Activated CD4-positive, alpha-beta T cell treated with anti-CD3 and anti-CD28 coated beads, Interleukin-2, amount 10 ng/mL, durations not matched to agents 24 days and 14 days (primary cell): ENCODE data around the gene PRPF19. TPM values are rescaled to one million over a fixed set of nuclear protein-coding genes. Genes with fewer than 3 reads are reported as not detected.

Experiments
- DNase-seq: peaks from one replicate; pipeline ENCODE4 v3.0.0; 2022
- H3K27ac Mint-ChIP-seq: one replicate; pipeline ENCODE4 v1.8.0; 2022; ENCODE audit warnings: mild to moderate bottlenecking, mixed read lengths
- H3K27me3 Mint-ChIP-seq: one replicate; pipeline ENCODE4 v1.8.0; 2022; ENCODE audit warnings: mixed read lengths
- H3K36me3 Mint-ChIP-seq: one replicate; pipeline ENCODE4 v1.8.0; 2022; ENCODE audit warnings: low read depth, mild to moderate bottlenecking, mixed read lengths
- H3K4me1 Mint-ChIP-seq: one replicate; pipeline ENCODE4 v1.8.0; 2021; ENCODE audit warnings: mixed read lengths
- H3K4me3 Mint-ChIP-seq: one replicate; pipeline ENCODE4 v1.8.0; 2022; ENCODE audit warnings: mild to moderate bottlenecking, moderate library complexity, mixed read lengths
- H3K9me3 Mint-ChIP-seq: one replicate; pipeline ENCODE4 v1.8.0; 2021; ENCODE audit warnings: mixed read lengths
- intact Hi-C: fragments of 100-400 bp; cut with micrococcal nuclease; formaldehyde crosslinking; loops from one replicate; pipeline ENCODE4 v1.15.1; 2023
- total RNA-seq: library from RNA; stranded (reverse); gene quantifications from 2 replicates; pipeline ENCODE4 v1.2.3, GENCODE V29; 2022

Gene PRPF19
- total RNA-seq, 1 donor from 2014 or later: 219 TPM

DNA sequence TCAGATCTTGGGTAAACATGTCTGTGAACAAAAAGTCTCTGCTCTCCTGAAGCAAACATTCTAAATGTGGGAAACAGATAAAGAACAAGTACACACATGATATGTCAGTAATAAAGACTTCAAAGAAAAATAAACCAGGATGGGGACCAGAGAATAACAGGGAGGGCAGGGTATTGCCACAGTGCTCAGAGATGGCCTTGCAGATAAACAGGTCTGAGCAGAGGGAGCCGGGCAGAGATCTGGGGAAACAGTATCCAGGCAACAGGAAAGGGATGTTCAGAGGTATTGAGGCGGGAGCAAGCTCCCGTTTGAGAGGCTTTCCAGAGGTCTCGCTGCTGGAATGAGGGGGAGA is 61.5 kb downstream of the PRPF19 start:
- no peaks in the 10 kb centered on the region for H3K27me3 Mint-ChIP-seq
- intact Hi-C loops: loop anchor here (5.0 kb wide), 1 partner anchor 487 kb away; the partner anchor contains the start of genes DDB1 and TKFC

DNA sequence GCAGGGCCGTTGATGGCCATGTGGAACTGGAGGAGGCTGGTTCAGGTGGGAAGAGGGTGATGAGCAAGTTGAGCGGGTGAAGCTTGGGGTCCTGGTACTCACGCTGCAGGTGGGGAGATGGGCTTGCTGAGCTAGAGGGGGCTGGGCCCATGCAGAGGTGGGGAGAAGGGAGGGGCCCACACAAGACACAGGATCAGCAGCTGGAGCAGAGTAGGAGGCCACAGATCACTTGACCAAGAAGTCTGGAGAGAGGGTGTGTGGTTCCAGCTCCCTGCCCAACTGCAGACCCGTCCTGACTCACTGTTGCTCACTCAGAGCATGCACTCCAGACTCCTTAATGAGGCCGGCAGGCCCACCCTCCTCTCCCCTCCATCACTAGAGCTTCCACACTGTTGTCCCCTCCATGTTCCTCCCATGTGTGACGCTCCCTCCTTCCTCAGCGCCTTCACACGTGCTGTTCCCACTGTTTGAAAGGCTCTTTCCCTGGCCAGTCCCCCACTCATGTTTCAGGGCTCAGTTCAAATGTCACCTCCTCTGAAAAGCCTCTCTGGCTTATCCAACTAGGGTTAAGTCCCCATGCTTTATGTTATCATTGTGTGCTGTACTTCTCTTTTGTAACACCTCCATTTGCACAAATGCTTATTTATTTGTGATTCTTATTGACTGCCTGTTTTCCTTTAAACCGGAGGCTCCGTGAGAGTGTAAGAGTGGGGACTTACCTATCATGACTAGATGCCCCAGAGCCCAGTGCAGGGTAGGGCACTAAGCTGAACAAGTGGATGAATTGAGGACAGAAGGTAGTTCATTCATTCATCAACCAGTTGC is 62.1 kb downstream of the PRPF19 start:
- peaks cover 3% of the 10 kb centered on the region for H3K9me3 Mint-ChIP-seq
- H3K36me3 Mint-ChIP-seq: peaks cover 38% of the 10 kb centered on the region
- peaks cover 34% of the 10 kb centered on the region for H3K4me1 Mint-ChIP-seq
- peak overlapping the region; percentile 95 for H3K4me3 Mint-ChIP-seq
- intact Hi-C loops: loop anchor here (5.0 kb wide), 1 partner anchor 488 kb away; the partner anchor contains the start of genes DDB1 and TKFC
- peak overlapping the region; percentile 52 for H3K27ac Mint-ChIP-seq
- no peaks in the 10 kb centered on the region for H3K27me3 Mint-ChIP-seq
- no peak for DNase-seq

More for the DNA sequence above, 61.5 kb downstream of the PRPF19 start:
- DNase-seq: no peak
- Mint-ChIP-seq H3K27ac (peak overlapping the region; percentile 52), H3K9me3 (peaks cover 3% of the 10 kb centered on the region), H3K4me3 (peak overlapping the region; percentile 95), H3K4me1 (peaks cover 34% of the 10 kb centered on the region), H3K36me3 (peaks cover 39% of the 10 kb centered on the region)

DNA sequence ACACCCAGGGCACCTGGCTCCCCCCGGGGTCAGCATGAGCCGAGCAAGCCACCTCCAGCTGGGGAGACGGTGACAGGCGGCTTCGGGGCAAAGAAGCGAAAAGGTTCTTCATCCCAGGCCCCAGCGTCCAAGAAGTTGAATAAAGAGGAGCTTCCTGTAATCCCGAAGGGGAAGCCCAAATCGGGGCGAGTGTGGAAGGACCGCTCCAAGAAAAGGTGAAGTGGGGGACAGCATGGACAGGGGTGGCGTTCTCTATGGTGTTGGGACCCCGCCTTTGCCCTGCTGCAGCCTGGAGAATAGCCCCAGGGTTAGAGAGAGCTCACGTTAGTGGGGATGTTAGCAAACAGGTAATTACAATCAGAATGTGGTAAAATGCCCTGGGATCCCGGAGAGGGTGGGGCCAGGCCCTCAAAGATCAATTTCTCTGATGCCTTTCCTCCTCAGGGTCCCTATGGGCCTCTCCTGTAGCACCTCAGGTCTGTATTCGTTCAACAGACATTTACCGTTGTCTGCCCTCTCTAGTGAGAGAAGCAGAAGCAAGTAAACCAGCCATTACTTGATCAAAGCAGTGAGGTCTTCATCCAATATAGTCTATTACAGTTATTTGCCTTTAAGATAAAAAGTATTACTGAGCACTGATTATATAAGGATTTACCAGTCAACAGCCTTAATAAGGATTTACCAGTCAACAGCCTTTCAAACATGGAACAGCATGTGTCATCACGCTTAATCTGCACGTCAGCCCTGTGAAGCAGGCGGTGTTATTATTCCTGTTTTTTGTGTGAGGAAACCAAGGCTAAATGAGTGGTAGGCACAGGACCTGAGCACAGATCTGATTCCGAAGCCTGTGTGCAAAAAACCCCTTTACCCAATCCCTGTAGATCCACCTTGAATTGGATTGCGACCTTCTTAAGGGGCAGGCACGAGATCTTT is 63.5 kb downstream of the PRPF19 start:
- H3K9me3 Mint-ChIP-seq: peaks cover 3% of the 10 kb centered on the region
- H3K4me3 Mint-ChIP-seq: peak overlapping the region; percentile 95
- peak overlapping the region; percentile 95 for H3K27ac Mint-ChIP-seq
- peaks cover 34% of the 10 kb centered on the region for H3K4me1 Mint-ChIP-seq
- intact Hi-C loops: loop anchor here (1.0 to 5.0 kb wide), 3 partner anchors 64 to 489 kb away; partner anchors contain the start of genes DDB1, PRPF19, TKFC and VPS37C
- no peak for DNase-seq
- no peaks in the 10 kb centered on the region for H3K27me3 Mint-ChIP-seq
- peaks cover 30% of the 10 kb centered on the region for H3K36me3 Mint-ChIP-seq

DNA sequence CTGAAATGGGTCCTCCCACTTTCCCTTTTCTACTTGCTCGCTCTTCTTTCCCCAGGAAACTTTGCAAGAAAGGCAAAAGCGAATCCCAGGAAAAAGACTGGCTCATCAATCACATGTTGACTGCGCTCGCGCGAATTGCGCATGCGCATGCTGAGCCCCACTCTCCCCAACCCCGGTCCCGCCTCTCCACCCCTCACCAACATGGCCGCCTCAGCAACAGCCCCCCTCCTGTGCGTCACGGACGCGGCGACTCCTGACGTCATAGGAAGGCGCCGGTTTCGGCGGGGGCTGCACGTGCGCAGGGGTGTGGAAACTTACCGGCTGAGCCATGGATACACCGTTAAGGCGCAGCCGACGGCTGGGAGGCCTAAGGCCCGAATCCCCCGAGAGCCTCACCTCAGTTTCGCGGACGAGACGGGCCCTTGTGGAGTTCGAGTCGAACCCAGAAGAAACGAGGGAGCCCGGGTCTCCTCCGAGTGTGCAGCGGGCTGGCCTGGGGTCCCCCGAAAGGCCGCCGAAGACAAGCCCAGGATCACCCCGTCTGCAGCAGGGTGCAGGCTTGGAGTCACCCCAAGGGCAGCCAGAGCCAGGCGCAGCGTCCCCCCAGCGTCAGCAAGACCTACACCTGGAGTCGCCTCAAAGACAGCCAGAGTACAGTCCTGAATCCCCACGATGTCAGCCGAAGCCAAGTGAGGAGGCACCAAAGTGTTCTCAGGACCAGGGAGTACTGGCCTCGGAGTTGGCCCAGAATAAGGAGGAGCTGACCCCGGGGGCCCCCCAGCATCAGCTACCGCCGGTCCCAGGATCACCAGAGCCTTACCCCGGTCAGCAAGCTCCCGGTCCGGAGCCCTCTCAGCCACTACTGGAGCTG is 64.4 kb downstream of the PRPF19 start, which contains the start of gene CCDC86:
CCDC86 (plus strand) TSS at position 317 of the 871 bp plus-strand sequence; CDS start at position 329, 12 bp downstream.
- Mint-ChIP-seq H3K4me1 (peaks cover 36% of the 10 kb centered on the region), H3K9me3 (peaks cover 3% of the 10 kb centered on the region), H3K27me3 (no peaks in the 10 kb centered on the region), H3K4me3 (peak within 1 kb of the TSS; percentile 95), H3K27ac (peak within 1 kb of the TSS; percentile 95), H3K36me3 (peaks cover 30% of the 10 kb centered on the region)
- intact Hi-C loops: loop anchor here (1.0 to 5.0 kb wide), 3 partner anchors 65 to 490 kb away; partner anchors contain the start of genes DDB1, PRPF19, TKFC and VPS37C
- peak; percentile 100 for DNase-seq

Other genes starting within 250 kb of the PRPF19 start
- gene MS4A8, start 207.0 kb downstream of the PRPF19 start, total RNA-seq: not detected in 2 replicates
- gene MS4A18, start 181.9 kb downstream of the PRPF19 start, total RNA-seq: not detected in 2 replicates
- not detected in 2 replicates for gene MS4A15, start 149.7 kb downstream of the PRPF19 start, total RNA-seq
- gene MS4A10, start 121.3 kb downstream of the PRPF19 start, total RNA-seq: not detected in 2 replicates
- gene CCDC86, start 64.5 kb downstream of the PRPF19 start, total RNA-seq: 90.0 and 91.3 TPM in 2 replicates
- gene PTGDR2, start 50.6 kb downstream of the PRPF19 start, total RNA-seq: 0.14 and 0.19 TPM in 2 replicates
- not detected in 2 replicates for gene ZP1, start 39.0 kb downstream of the PRPF19 start, total RNA-seq
- gene TMEM109, start 7.6 kb upstream of the PRPF19 start, total RNA-seq: 144 and 147 TPM in 2 replicates
- gene TMEM132A, start 17.9 kb upstream of the PRPF19 start, total RNA-seq: 2.3 and 3.5 TPM in 2 replicates
- gene SLC15A3, start 45.6 kb upstream of the PRPF19 start, total RNA-seq: 3.0 and 4.0 TPM in 2 replicates
- gene CD6, start 65.1 kb upstream of the PRPF19 start, total RNA-seq: 416 and 421 TPM in 2 replicates
- gene CD5, start 195.9 kb upstream of the PRPF19 start, total RNA-seq: 368 and 385 TPM in 2 replicates